HCT116 (cell line): ENCODE measurements around the gene ZGPAT.
"Not testable (repeated sequence)": the region's sequence is repeated elsewhere in the genome, so short reads cannot be mapped to it uniquely, and the experiment has no call there.

Experiments
- SP1 ChIP-seq: IDR thresholded peaks from 2 replicates; pipeline ENCODE4 v1.6.1; 2012; ENCODE audit warnings: low read depth
- SRF ChIP-seq: IDR thresholded peaks from 2 replicates; pipeline ENCODE4 v1.6.1; 2012; ENCODE audit warnings: low read depth
- TF ChIP-seq, protein P1 (sequence below), 3 experiments: fragments of 200-600 bp in 1 of 3; sonication (generic) in 1 of 3; IDR thresholded peaks in 2 of 3; conservative IDR thresholded peaks in 1 of 3; 2 replicates each; pipeline ENCODE4 v1.5.1; 2012 to 2017; ENCODE audit warnings: low read depth in 2 of 3, low read length in 2 of 3, antibody characterized with exemption in 1 of 3, borderline replicate concordance in 1 of 3, control low read depth in 1 of 3, mild to moderate bottlenecking in 1 of 3, mixed read lengths in 1 of 3, mixed run types in 1 of 3, moderate library complexity in 1 of 3; ENCODE audit not compliant: insufficient read depth in 1 of 3

DNA sequence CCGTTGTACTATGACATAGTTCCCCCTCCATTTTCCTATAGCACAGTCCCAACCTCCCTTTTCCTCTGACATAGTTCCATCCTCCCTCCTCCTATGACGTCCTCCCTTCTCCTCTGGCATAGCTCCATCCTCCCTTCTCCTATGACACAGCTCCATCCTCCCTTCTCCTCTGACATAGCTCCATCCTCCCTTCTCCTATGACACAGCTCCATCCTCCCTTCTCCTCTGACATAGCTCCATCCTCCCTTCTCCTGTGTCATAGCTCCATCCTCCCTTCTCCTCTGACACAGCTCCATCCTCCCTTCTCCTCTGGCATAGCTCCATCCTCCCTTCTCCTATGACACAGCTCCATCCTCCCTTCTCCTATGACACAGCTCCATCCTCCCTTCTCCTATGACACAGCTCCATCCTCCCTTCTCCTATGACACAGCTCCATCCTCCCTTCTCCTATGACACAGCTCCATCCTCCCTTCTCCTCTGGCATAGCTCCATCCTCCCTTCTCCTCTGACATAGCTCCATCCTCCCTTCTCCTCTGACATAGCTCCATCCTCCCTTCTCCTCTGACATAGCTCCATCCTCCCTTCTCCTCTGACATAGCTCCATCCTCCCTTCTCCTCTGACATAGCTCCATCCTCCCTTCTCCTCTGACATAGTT is 15.3 kb downstream of the ZGPAT start:
- TF ChIP-seq, protein P1, sequence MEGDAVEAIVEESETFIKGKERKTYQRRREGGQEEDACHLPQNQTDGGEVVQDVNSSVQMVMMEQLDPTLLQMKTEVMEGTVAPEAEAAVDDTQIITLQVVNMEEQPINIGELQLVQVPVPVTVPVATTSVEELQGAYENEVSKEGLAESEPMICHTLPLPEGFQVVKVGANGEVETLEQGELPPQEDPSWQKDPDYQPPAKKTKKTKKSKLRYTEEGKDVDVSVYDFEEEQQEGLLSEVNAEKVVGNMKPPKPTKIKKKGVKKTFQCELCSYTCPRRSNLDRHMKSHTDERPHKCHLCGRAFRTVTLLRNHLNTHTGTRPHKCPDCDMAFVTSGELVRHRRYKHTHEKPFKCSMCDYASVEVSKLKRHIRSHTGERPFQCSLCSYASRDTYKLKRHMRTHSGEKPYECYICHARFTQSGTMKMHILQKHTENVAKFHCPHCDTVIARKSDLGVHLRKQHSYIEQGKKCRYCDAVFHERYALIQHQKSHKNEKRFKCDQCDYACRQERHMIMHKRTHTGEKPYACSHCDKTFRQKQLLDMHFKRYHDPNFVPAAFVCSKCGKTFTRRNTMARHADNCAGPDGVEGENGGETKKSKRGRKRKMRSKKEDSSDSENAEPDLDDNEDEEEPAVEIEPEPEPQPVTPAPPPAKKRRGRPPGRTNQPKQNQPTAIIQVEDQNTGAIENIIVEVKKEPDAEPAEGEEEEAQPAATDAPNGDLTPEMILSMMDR (IDR thresholded peaks at IDR 0.05 in 2 of 3, conservative IDR thresholded peaks at IDR 0.05 in 1 of 3; ENCODE audit: borderline replicate concordance in 1 of 3, insufficient read depth in 1 of 3, low read depth in 2 of 3, low read length in 2 of 3): not testable (repeated sequence)
- TF ChIP-seq SRF, SP1: not testable (repeated sequence)
